K562 (cell line): ENCODE measurements around the gene ZNF10. TPM values are rescaled to one million over a fixed set of nuclear protein-coding genes. Genes with fewer than 3 reads are reported as not detected.

Experiments used
- ARID2 ChIP-seq: fragments of 450-650 bp; IDR thresholded peaks from 2 replicates; pipeline ENCODE4 v1.6.1; 2017; ENCODE audit warnings: antibody characterized with exemption, mild to moderate bottlenecking
- GATA2 ChIP-seq: sonication (generic); formaldehyde crosslinking; IDR thresholded peaks from 2 replicates; pipeline ENCODE4 v1.4.0; 2020; ENCODE audit warnings: mild to moderate bottlenecking, missing genetic modification reagents
- HNRNPK ChIP-seq: fragments of 200-400 bp; formaldehyde crosslinking; IDR thresholded peaks from one replicate; pipeline ENCODE4 v1.6.1; 2018; ENCODE audit warnings: mild to moderate bottlenecking, low read depth, low read length; ENCODE audit not compliant: poor library complexity, severe bottlenecking
- IFI16 ChIP-seq: fragments of 250-450 bp; sonication (Bioruptor Pico); IDR thresholded peaks from 2 replicates; pipeline ENCODE4 v2.1.2; 2022; ENCODE audit warnings: mild to moderate bottlenecking, inconsistent platforms
- KLF16 ChIP-seq: IDR thresholded peaks from 2 replicates; pipeline ENCODE4 v1.6.1; 2016; ENCODE audit warnings: antibody characterized with exemption
- NCOA2 ChIP-seq, 2 experiments: fragments of 450-650 bp; IDR thresholded peaks; 2 replicates each; pipeline ENCODE4 v1.6.1; 2018; ENCODE audit warnings: mild to moderate bottlenecking in 2 of 2, moderate library complexity in 1 of 2; ENCODE audit not compliant: partially characterized antibody in 2 of 2
- RBM14 ChIP-seq: fragments of 200-400 bp; formaldehyde crosslinking; IDR thresholded peaks from 2 replicates; pipeline ENCODE4 v1.6.1; 2018; ENCODE audit warnings: low read depth, mild to moderate bottlenecking, low read length, moderate library complexity, borderline replicate concordance; ENCODE audit not compliant: insufficient read depth
- SMARCE1 ChIP-seq: fragments of 450-650 bp; IDR thresholded peaks from 2 replicates; pipeline ENCODE4 v1.7.1; 2016; ENCODE audit warnings: mild to moderate bottlenecking
- SUPT5H ChIP-seq: fragments of 450-650 bp; IDR thresholded peaks from 2 replicates; pipeline ENCODE4 v1.6.1; 2016
- TAF1 ChIP-seq: IDR thresholded peaks from 2 replicates; pipeline ENCODE4 v1.6.1; 2011; ENCODE audit warnings: mild to moderate bottlenecking, low read length, moderate library complexity; ENCODE audit not compliant: insufficient read depth, control insufficient read depth, severe bottlenecking; ENCODE audit errors: extremely low read depth
- U2AF1 ChIP-seq: fragments of 200-400 bp; formaldehyde crosslinking; optimal IDR thresholded peaks from 2 replicates; pipeline ENCODE3; 2017; ENCODE audit warnings: mild to moderate bottlenecking, low read depth, low read length, moderate library complexity
- ZBTB7A ChIP-seq: IDR thresholded peaks from 2 replicates; pipeline ENCODE4 v1.6.1; 2011; ENCODE audit warnings: low read depth, mild to moderate bottlenecking, low read length, moderate library complexity, borderline replicate concordance; ENCODE audit not compliant: control insufficient read depth
- ZKSCAN1 ChIP-seq: fragments of 150-350 bp; IDR thresholded peaks from 2 replicates; pipeline ENCODE4 v1.6.1; 2016; ENCODE audit warnings: low read depth, low read length
- ZNF224 ChIP-seq: sonication (generic); formaldehyde crosslinking; IDR thresholded peaks from 2 replicates; pipeline ENCODE4 v1.8.0; 2022; ENCODE audit warnings: mild to moderate bottlenecking, missing genetic modification reagents
- ZNF407 ChIP-seq: fragments of 450-650 bp; IDR thresholded peaks from 2 replicates; pipeline ENCODE4 v1.6.1; 2016; ENCODE audit warnings: low read depth
- ZNF589 ChIP-seq: fragments of 200-800 bp; sonication (Bioruptor generic); IDR thresholded peaks from 2 replicates; pipeline ENCODE4 v1.6.1; 2016; ENCODE audit warnings: low read depth, missing genetic modification characterization, missing compliant biosample characterization
- polyA plus RNA-seq, 8 experiments: library from polyadenylated mRNA; depleted of rRNA in 4 of 8; stranded (reverse) in 5 of 8; unstranded in 3 of 8; fragments of >200 nt; fragmentation: Nextera tagmentation in 2 of 8; fragmentation: Illumina TruSeq in 1 of 8; extraction: Ambion mirVana in 2 of 8; extraction: Trizol in 1 of 8; gene quantifications; 2 replicates each; pipeline versions ENCODE4 v1.2.1 to v1.2.3, GENCODE V29; 2011 to 2014; ENCODE audit warnings: inconsistent platforms in 1 of 8, missing spikeins in 1 of 8
- total RNA-seq, 7 experiments: library from RNA; depleted of rRNA in 6 of 7; stranded (reverse); fragments of >200 nt in 6 of 7; fragmentation: Illumina TruSeq in 2 of 7; extraction: Trizol in 2 of 7; gene quantifications; 2 replicates each; pipeline versions ENCODE4 v1.2.1 to v1.2.3, GENCODE V29; 2011 to 2021; ENCODE audit warnings: low replicate concordance in 1 of 7
- TF ChIP-seq, protein P1 (sequence below), 2 experiments: fragments of 450-650 bp in 1 of 2; sonication (generic) in 1 of 2; formaldehyde crosslinking; conservative IDR thresholded peaks; 2 replicates each; pipeline versions ENCODE4 v1.4.0 to v1.8.1; 2020 to 2022; ENCODE audit warnings: mild to moderate bottlenecking in 1 of 2, missing genetic modification reagents in 1 of 2
- TF ChIP-seq, protein P2 (sequence below): fragments of 250-450 bp; sonication (Bioruptor Pico); IDR thresholded peaks from 2 replicates; pipeline ENCODE4 v1.8.0; 2022; ENCODE audit warnings: inconsistent platforms, mild to moderate bottlenecking, moderate library complexity, borderline replicate concordance

The ZNF10 gene
- total and polyA plus RNA-seq, 9 of the 15 experiments (the other 6 are each of a cell fraction or from before 2014, with no cell fraction given): 3.5 to 5.8 (median 4.9) TPM

DNA sequence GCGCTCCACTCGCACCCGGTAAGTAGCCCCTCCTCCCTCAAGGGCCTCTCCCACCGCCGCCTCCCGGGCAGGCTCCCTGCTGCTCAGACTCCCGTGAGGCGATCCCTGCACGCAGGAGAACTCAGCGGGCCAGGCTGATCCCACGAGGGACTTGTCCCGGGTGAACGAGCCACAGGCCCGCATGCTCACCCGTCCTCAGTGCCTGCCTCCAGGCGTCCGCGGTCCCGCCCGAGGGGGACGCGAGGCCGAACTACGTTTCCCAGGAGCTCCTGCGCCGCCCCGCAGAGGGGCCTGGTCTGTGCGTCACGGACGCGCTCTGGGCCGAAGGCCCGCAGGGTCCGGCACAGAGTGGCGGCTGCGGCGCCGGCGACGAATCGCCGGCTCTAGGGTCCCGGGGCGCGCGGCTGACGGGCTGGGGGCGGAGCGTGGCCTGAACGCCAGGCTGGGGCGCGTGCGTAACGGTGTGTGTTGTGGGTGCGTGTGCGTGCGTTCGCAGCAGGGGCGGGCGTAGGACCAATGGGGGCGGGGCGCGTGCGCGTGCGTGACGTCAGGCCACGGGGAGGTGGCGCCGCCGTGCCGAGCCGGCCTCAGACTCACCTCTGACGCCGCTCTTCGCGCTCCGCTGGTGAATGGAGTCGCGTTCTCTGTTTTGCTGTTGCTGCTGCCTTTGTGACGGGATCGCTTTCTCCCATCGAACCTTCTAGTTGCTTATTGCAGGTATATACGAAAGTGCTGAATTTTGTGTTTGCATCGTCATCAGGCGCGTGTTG lies at the start of gene ZNF10, which contains the start of gene ZNF891 (continued):
- TF ChIP-seq ZNF407: no peak
- TF ChIP-seq NCOA2 (IDR thresholded peaks at IDR 0.05; ENCODE audit: partially characterized antibody in 2 of 2): no peak
- TF ChIP-seq ZNF589 (CRISPR knock-in tag): no peak; the same call in 1 of the 2 replicates
- no peak for TF ChIP-seq ARID2
- TF ChIP-seq, protein P1, sequence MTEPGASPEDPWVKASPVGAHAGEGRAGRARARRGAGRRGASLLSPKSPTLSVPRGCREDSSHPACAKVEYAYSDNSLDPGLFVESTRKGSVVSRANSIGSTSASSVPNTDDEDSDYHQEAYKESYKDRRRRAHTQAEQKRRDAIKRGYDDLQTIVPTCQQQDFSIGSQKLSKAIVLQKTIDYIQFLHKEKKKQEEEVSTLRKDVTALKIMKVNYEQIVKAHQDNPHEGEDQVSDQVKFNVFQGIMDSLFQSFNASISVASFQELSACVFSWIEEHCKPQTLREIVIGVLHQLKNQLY (CRISPR knock-in tag; conservative IDR thresholded peaks at IDR 0.05): no peak
- TF ChIP-seq GATA2 (CRISPR knock-in tag): no peak
- TF ChIP-seq KLF16: no peak
- TF ChIP-seq ZKSCAN1: peak; percentile 16; the same call in 1 of the 2 replicates
- no peak for TF ChIP-seq IFI16 (CRISPR knock-in tag)
- TF ChIP-seq ZNF224 (CRISPR knock-in tag): no peak
- peak; percentile 91 for TF ChIP-seq ZBTB7A
- TF ChIP-seq, protein P2, sequence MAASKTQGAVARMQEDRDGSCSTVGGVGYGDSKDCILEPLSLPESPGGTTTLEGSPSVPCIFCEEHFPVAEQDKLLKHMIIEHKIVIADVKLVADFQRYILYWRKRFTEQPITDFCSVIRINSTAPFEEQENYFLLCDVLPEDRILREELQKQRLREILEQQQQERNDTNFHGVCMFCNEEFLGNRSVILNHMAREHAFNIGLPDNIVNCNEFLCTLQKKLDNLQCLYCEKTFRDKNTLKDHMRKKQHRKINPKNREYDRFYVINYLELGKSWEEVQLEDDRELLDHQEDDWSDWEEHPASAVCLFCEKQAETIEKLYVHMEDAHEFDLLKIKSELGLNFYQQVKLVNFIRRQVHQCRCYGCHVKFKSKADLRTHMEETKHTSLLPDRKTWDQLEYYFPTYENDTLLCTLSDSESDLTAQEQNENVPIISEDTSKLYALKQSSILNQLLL (CRISPR knock-in tag): no peak
- peak; percentile 76 for TF ChIP-seq TAF1
- no peak for TF ChIP-seq HNRNPK
- no peak for TF ChIP-seq RBM14
- peak; percentile 84 for TF ChIP-seq SUPT5H
- TF ChIP-seq SMARCE1: no peak
- TF ChIP-seq U2AF1: no peak
